ENCODE measurements around the gene RREB1. TPM values are rescaled to one million over a fixed set of nuclear protein-coding genes. Genes with fewer than 3 reads are reported as not detected.
A peak's percentile ranks its signal among the peaks of the same experiment; 100 is the strongest.

Gene RREB1
- total RNA-seq, 1 donor from 2014 or later: 43.9 TPM

- DNase-seq (ENCODE audit: extremely low spot score, unreplicated experiment): no peak
- H3K4me1 Mint-ChIP-seq (ENCODE audit: unreplicated experiment): peaks cover 60% of the 10 kb centered on the region
- TF ChIP-seq CTCF (conservative IDR thresholded peaks at IDR 0.05): no peak
- H3K27me3 Mint-ChIP-seq: no peaks in the 10 kb centered on the region
- peak overlapping the region; percentile 86 for H3K4me3 Mint-ChIP-seq
- H3K9me3 Mint-ChIP-seq: no peaks in the 10 kb centered on the region
- peak overlapping the region; percentile 98 for H3K27ac Mint-ChIP-seq
- H3K36me3 Mint-ChIP-seq: peaks cover under 1% of the 10 kb centered on the region
These were observed 37.3 kb downstream of the RREB1 start for GRCh38 chr6:7144872-7145584.

GRCh38 chr6:7145585-7145884 is 37.8 kb downstream of the RREB1 start:
- Mint-ChIP-seq H3K4me3 (peak overlapping the region; percentile 86), H3K36me3 (peaks cover 5% of the 10 kb centered on the region), H3K9me3 (no peaks in the 10 kb centered on the region), H3K4me1 (ENCODE audit: unreplicated experiment) (peaks cover 65% of the 10 kb centered on the region), H3K27ac (peak overlapping the region; percentile 98), H3K27me3 (no peaks in the 10 kb centered on the region)
- no peak for TF ChIP-seq CTCF (conservative IDR thresholded peaks at IDR 0.05)
- no peak for DNase-seq (ENCODE audit: extremely low spot score, unreplicated experiment)

GRCh38 chr6:7145885-7146828 is 38.4 kb downstream of the RREB1 start:
- Mint-ChIP-seq H3K9me3 (no peaks in the 10 kb centered on the region), H3K4me1 (ENCODE audit: unreplicated experiment) (peaks cover 68% of the 10 kb centered on the region), H3K27me3 (no peaks in the 10 kb centered on the region), H3K4me3 (peak overlapping the region; percentile 86), H3K36me3 (peaks cover 7% of the 10 kb centered on the region), H3K27ac (peak overlapping the region; percentile 98)
- no peak for DNase-seq (ENCODE audit: extremely low spot score, unreplicated experiment)
- TF ChIP-seq CTCF (conservative IDR thresholded peaks at IDR 0.05): no peak

- Mint-ChIP-seq H3K4me3 (peak overlapping the region; percentile 86), H3K4me1 (ENCODE audit: unreplicated experiment) (peaks cover 72% of the 10 kb centered on the region), H3K9me3 (no peaks in the 10 kb centered on the region), H3K36me3 (peaks cover 7% of the 10 kb centered on the region), H3K27me3 (no peaks in the 10 kb centered on the region), H3K27ac (peak overlapping the region; percentile 98)
- no peak for DNase-seq (ENCODE audit: extremely low spot score, unreplicated experiment)
- no peak for TF ChIP-seq CTCF (conservative IDR thresholded peaks at IDR 0.05)
These were observed 39.4 kb downstream of the RREB1 start for GRCh38 chr6:7147051-7147671.

GRCh38 chr6:7148100-7148822 is 40.5 kb downstream of the RREB1 start:
- Mint-ChIP-seq H3K4me3 (no peak overlapping the region), H3K36me3 (peaks cover 7% of the 10 kb centered on the region), H3K9me3 (no peaks in the 10 kb centered on the region), H3K27me3 (no peaks in the 10 kb centered on the region), H3K4me1 (ENCODE audit: unreplicated experiment) (peaks cover 74% of the 10 kb centered on the region), H3K27ac (peak overlapping the region; percentile 98)
- no peak for TF ChIP-seq CTCF (conservative IDR thresholded peaks at IDR 0.05)
- DNase-seq (ENCODE audit: extremely low spot score, unreplicated experiment): no peak
